Head of caudate nucleus (tissue), 42 donors: ENCODE data around the gene OOSP2.
"Not testable (repeated sequence)": the region's sequence is repeated elsewhere in the genome, so short reads cannot be mapped to it uniquely, and the experiment has no call there.

Experiments
- DNase-seq, 42 donors: peaks; one replicate each; pipeline versions ENCODE4 v3.0.0 to v3.0.0-alpha.2; 2020 to 2021; ENCODE audit warnings: mixed read lengths in 7 of 42
- intact Hi-C: fragments of 100-400 bp; cut with DNase I; formaldehyde crosslinking; loops from one replicate; pipeline ENCODE4 v1.15.0; 2022

OOSP2 gene

GRCh38 chr11:60040109-60040508 is at the start of gene OOSP2:
TSS of gene OOSP2 (plus strand) at chr11:60040409. CDS start at chr11:60040460, 51 bp downstream.
- intact Hi-C loops: no loop called here
- no peak for DNase-seq

- DNase-seq: no peak
- intact Hi-C loops: no loop called here
These were observed 49.8 kb upstream of the OOSP2 start for GRCh38 chr11:59990421-59990820.

GRCh38 chr11:59992425-59992824 is 47.8 kb upstream of the OOSP2 start:
- DNase-seq: no peak
- intact Hi-C loops: no loop called here

GRCh38 chr11:59997800-59998199 is 42.4 kb upstream of the OOSP2 start:
- no peak for DNase-seq
- intact Hi-C loops: no loop called here

- intact Hi-C loops: no loop called here
- no peak for DNase-seq
These were observed 40.5 kb upstream of the OOSP2 start for GRCh38 chr11:59999691-60000090.

- intact Hi-C loops: no loop called here
- DNase-seq: no peak
These were observed 36.5 kb upstream of the OOSP2 start for GRCh38 chr11:60003729-60004128.

- intact Hi-C loops: no loop called here
- DNase-seq: no peak
These were observed 34.8 kb upstream of the OOSP2 start for GRCh38 chr11:60005360-60005759.

- DNase-seq: no peak
- intact Hi-C loops: no loop called here
These were observed 23.3 kb upstream of the OOSP2 start, which contains the start of gene OOSP4B for GRCh38 chr11:60016881-60017280. TSS of gene OOSP4B (plus strand) at chr11:60017181.

- intact Hi-C loops: no loop called here
- DNase-seq: no peak
These were observed 22.2 kb upstream of the OOSP2 start for GRCh38 chr11:60018058-60018457.

GRCh38 chr11:60020376-60020775 is 19.8 kb upstream of the OOSP2 start:
- DNase-seq, intact Hi-C loops: not testable (repeated sequence)

GRCh38 chr11:60029015-60029632 is 11.1 kb upstream of the OOSP2 start:
- no peak for DNase-seq
- intact Hi-C loops: no loop called here

GRCh38 chr11:60050422-60050821 is 10.2 kb downstream of the OOSP2 start:
- intact Hi-C loops, DNase-seq: not testable (repeated sequence)

- DNase-seq, intact Hi-C loops: not testable (repeated sequence)
These were observed 10.6 kb downstream of the OOSP2 start for GRCh38 chr11:60050839-60051238.

GRCh38 chr11:60056349-60056969 is 16.2 kb downstream of the OOSP2 start, which contains the start of gene MS4A3:
TSS of gene MS4A3 (plus strand) at chr11:60056665. CDS start at chr11:60061161, 4,496 bp downstream.
- DNase-seq: no peak
- intact Hi-C loops: no loop called here

GRCh38 chr11:60059052-60059451 is 18.8 kb downstream of the OOSP2 start:
- no peak for DNase-seq
- intact Hi-C loops: no loop called here

GRCh38 chr11:60059521-60060240 is 19.5 kb downstream of the OOSP2 start:
- intact Hi-C loops: no loop called here
- DNase-seq: no peak

- DNase-seq: no peak
- intact Hi-C loops: no loop called here
These were observed 23.9 kb downstream of the OOSP2 start for GRCh38 chr11:60064111-60064510.

GRCh38 chr11:60065801-60066200 is 25.6 kb downstream of the OOSP2 start:
- DNase-seq: no peak
- intact Hi-C loops: no loop called here

- intact Hi-C loops: no loop called here
These were observed 29.2 kb downstream of the OOSP2 start for GRCh38 chr11:60069450-60069849.

GRCh38 chr11:60071644-60072043 is 31.4 kb downstream of the OOSP2 start:
- intact Hi-C loops, DNase-seq: not testable (repeated sequence)

More at GRCh38 chr11:60069450-60069849, 29.2 kb downstream of the OOSP2 start:
- no peak for DNase-seq
